A549 (cell line): ENCODE data around the gene MAN2A2.

Experiments
- CTCF ChIP-seq: fragments of >200 bp; sonication (Bioruptor Twin); formaldehyde crosslinking; IDR thresholded peaks from 3 replicates; pipeline ENCODE4 v1.5.1; 2016
- EHF ChIP-seq: fragments of 250-450 bp; sonication (Bioruptor Pico); IDR thresholded peaks from 2 replicates; pipeline ENCODE4 v1.5.0; 2020; ENCODE audit warnings: mild to moderate bottlenecking
- HDAC2 ChIP-seq: fragments of 200-600 bp; sonication (generic); IDR thresholded peaks from 2 replicates; pipeline ENCODE4 v1.6.1; 2016
- JUN ChIP-seq, 2 experiments: fragments of >200 bp; sonication (Bioruptor Twin); formaldehyde crosslinking; IDR thresholded peaks; 2 replicates in 1 of 2; 3 replicates in 1 of 2; pipeline ENCODE4 v1.6.1; 2016 to 2017
- POLR2A ChIP-seq: IDR thresholded peaks from 2 replicates; pipeline ENCODE4 v1.6.1; 2012; ENCODE audit warnings: mild to moderate bottlenecking, low read length
- RAD21 ChIP-seq, 2 experiments: fragments of >200 bp in 1 of 2; sonication (Bioruptor Twin) in 1 of 2; formaldehyde crosslinking in 1 of 2; IDR thresholded peaks in 1 of 2; conservative IDR thresholded peaks in 1 of 2; 2 replicates in 1 of 2; 3 replicates in 1 of 2; pipeline ENCODE4 v1.6.1; 2012 to 2018; ENCODE audit warnings: inconsistent platforms in 1 of 2
- RCOR1 ChIP-seq: fragments of 150-350 bp; IDR thresholded peaks from 2 replicates; pipeline ENCODE4 v1.6.1; 2014; ENCODE audit warnings: antibody characterized with exemption, low read length, low read depth
- USF2 ChIP-seq: fragments of 450-650 bp; IDR thresholded peaks from 2 replicates; pipeline ENCODE4 v1.6.1; 2014; ENCODE audit warnings: antibody characterized with exemption

GRCh38 chr15:90924375-90924774 is 21.3 kb downstream of the MAN2A2 start:
- no peak for TF ChIP-seq RCOR1
- TF ChIP-seq USF2: no peak
- TF ChIP-seq RAD21 (conservative IDR thresholded peaks at IDR 0.05 in 1 of 2, IDR thresholded peaks at IDR 0.05 in 1 of 2): no peak
- TF ChIP-seq HDAC2: no peak
- no peak for TF ChIP-seq CTCF
- no peak for TF ChIP-seq EHF (CRISPR knock-in tag)
- no peak for TF ChIP-seq POLR2A
- no peak for TF ChIP-seq JUN (IDR thresholded peaks at IDR 0.05)
